HG03460 (cell line): ENCODE data around the gene HLA-G.

Source experiments
- ATAC-seq: cut with Tn5 transposase; IDR thresholded peaks from one replicate; pipeline ENCODE4 v1.9.1; 2021; ENCODE audit not compliant: unreplicated experiment

Gene HLA-G

DNA sequence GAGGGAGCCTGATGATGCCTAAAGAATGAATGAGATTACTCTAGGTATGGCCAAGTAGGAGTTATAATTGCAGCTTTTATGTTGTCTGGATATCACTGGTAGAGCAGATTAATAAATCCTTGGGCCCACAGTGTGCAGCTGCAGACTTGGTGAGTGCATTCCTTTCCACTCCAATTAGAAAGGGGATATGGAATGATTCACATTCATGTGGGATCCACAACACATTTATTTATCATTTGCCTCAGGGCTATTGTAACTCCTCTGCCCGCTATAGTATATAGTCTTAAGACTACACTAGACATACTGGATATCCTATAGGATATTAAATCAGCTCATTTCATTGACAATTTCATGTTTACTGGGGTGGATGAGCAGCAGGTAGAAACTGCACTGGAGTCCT lies 11.6 kb upstream of the HLA-G start:
- ATAC-seq: no peak

- no peak for ATAC-seq
Measured at GRCh38 chr6:29818892-29819291, 8.7 kb upstream of the HLA-G start.

- no peak for ATAC-seq
Measured at GRCh38 chr6:29824144-29824543, 3.5 kb upstream of the HLA-G start.

- ATAC-seq: no peak
Measured at GRCh38 chr6:29825848-29826247, 1.8 kb upstream of the HLA-G start.

DNA sequence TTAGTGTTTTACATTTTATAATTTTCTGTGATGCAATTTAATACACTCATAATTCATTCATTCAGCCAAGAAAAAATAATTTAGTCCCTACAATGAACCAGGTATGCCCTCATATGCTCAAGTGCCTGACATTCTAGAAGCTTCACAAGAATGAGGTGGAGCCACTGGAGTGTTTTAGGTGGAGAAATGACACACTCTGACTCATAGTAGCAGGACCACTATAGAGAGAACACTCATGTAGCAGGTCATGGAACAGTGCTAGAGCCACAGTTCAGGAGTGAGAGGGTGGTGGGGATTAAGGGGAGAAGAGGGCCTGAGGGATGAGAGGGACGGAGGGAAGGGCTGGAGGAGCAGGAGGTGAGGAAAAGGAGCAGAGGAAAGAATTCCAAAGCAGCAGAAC lies 1.4 kb upstream of the HLA-G start:
- no peak for ATAC-seq

DNA sequence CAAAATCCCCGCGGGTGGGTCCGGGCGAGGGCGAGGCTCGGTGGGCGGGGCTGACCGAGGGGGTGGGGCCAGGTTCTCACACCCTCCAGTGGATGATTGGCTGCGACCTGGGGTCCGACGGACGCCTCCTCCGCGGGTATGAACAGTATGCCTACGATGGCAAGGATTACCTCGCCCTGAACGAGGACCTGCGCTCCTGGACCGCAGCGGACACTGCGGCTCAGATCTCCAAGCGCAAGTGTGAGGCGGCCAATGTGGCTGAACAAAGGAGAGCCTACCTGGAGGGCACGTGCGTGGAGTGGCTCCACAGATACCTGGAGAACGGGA lies 809 bp downstream of the HLA-G start:
- no peak for ATAC-seq

- ATAC-seq: no peak
Measured at GRCh38 chr6:29829766-29830165, 2.1 kb downstream of the HLA-G start.

- no peak for ATAC-seq
Measured at GRCh38 chr6:29830409-29830808, 2.8 kb downstream of the HLA-G start.

GRCh38 chr6:29831776-29832175 lies 4.2 kb downstream of the HLA-G start:
- no peak for ATAC-seq

DNA sequence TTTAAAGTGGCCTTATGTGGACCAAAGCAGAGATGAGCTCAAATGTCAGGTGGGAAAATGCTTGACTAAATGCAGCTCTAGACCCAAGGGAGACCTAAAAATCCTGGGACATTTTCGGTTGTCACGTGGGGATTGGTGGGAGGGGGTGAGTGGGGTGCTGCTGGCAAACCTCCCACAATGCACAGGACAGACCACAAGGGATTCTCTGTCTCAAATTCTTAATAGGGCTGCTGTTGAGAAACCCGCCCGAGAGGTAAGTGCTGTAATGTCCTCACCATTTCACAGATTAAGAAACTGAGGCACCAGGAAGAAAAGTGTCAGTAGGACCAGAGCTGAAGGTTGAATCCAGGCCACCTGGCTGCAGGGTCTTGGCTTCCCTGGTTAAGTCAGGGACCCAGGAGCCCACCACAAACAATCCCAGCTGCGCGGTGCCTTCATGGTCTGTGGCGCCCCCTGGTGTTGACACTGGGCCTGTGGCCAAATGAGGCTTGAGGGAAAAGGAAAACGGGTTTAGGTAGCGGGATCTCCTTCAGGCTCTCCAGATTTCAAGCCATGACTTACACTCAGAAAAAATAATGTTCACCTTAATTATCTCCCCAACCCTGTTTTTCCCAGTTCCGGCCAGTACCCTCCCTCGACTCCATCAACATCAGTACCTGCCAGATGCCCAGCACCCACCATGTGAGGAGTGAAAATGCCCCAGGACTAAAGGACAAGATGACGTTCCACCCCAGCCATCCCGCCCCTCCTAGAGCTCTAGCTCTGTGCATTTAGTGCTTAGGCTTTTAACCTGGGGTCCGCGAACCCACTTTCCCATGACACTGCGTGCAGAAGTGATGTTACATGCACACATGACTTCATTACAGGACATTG lies 7.2 kb downstream of the HLA-G start:
- no peak for ATAC-seq

GRCh38 chr6:29839917-29840316 lies 12.3 kb downstream of the HLA-G start:
- no peak for ATAC-seq

DNA sequence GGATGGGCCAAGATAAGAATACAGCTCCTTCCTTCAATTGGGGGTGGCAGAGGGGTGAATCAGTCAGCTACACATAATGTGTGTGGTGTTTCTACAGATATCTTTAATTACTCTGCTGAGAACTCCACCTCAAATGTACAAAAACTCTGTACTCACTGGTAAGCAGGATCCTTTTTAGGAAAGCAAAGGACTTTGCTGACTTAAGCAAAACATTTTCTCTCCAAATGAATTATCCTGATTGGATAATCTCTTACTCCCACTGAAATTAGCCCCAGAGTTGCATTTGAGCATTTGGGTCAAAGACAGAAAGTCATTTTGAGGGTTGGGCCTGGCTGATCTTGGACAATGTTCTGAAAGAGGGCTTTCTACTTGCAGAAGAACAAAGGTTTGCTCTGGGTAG lies 13.4 kb downstream of the HLA-G start:
- no peak for ATAC-seq

- no peak for ATAC-seq
Measured at GRCh38 chr6:29845405-29846006, 17.9 kb downstream of the HLA-G start.

GRCh38 chr6:29847871-29848630 lies 20.4 kb downstream of the HLA-G start:
- no peak for ATAC-seq

DNA sequence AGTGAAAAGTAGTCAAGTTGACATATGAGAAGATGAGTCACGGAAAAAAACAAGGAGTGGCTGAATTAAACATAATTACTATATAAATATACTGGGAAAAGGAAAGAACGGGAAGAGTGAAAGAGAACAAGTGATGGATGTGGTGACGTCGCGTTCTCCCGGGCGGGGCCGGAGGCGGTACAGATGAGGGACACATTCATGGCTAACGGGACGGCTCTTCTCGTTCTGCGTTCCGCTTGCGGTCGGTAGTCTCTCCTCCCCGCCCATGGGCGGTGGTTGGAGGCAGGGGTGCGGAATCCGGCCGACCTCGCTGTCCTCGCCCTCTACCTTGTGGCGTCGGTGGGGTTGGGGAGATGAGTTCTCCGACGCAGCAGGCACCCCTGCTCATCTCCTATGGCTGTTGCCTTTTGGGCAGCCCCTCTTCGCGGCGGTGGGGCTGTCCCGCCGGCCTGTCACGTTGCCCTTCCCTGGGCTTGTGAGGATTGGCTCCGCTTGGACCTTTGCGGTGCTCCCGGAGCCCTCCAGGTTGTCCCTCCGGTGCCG lies 22.5 kb downstream of the HLA-G start:
- no peak for ATAC-seq

DNA sequence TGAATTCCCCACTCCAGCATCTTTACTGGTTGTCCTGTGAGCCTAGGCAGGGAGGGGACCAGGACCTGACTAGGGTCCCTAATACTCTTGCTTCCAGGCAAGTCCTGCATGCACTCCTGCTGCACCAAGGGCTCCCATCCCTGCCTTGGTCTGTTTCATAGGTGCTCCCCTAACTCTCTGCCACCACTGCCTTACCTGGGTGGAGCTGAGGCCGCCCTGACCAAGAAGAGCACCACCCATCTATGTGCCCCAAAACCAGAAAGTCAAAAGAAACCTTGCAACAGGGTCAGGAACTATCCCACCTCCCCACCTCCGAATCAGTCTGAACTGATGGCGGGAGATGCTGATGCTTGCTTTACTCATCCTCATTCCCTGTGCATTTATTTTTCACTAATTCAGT lies 23.6 kb downstream of the HLA-G start:
- ATAC-seq: no peak

DNA sequence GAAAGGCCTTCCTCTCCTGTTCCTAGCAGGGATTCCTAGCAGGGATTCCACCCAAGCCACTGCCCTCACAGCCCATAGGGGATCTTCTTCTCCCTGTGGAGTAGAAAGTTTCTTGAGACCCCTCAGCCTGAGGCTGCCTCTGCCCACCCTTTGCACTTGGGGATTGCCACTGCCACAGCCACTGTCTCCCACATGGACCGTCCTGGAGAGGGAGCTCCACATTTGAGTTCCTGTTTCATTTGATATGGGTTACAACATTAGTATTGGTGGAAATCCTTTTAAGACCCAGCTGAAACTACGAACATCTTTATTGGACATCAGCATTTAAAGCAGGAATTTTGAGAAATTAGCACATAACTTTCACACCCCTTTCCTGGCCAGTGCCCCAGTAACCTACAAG lies 25.6 kb downstream of the HLA-G start:
- no peak for ATAC-seq

DNA sequence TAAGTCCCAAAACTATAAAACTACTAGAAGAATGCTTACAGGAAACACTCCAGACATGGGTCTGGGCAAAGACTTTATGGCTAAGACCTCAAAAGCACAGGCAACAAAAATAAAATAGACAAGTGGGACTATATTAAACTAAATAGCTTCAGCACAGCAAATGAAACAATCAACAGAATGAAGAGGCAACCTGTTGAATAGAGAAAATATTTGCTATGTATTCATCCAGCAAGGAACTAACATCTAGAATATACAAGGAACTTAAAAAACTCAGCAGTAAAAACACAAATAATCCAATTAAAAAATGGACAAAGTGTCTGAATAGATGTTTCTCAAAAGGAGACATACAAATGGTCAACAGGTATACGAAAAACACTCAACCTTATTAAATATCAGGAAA lies 30.4 kb downstream of the HLA-G start:
- ATAC-seq: no peak

DNA sequence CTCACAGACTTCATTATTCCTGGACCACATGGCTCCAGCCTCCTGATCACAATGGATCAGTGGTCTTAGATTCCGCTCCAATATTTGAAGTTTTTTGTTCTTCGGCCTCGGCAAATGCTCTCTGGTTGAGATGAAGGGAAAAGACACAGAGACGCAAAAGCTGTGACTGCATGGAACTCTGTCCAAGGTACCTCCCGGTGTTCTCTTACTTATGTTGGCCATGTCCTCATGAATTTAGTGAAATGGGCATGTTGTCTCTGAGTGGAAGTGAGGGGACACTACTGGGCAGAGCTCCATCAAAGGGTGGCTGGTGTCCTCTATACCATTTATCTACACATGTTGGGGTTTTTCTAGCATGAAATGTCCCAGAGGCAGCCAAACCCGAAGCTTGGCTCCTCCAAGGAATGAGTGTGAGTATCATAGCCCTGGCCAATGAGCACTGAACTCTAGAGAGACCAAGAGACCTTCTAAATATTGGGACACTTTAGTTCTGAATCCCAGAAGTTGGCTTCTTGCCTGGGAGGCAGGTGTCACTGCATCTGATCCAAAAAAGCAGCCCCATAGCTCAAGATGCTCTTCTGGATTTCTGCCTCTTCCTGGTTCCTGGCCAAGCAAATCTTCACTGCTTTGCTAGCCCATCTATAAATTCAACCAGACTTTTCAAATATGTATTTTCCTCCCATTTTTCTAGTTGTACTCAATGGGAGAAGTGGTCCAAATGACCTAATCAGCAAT lies 34.1 kb downstream of the HLA-G start:
- no peak for ATAC-seq

GRCh38 chr6:29864037-29864810 lies 36.6 kb downstream of the HLA-G start:
- no peak for ATAC-seq
